ENCODE data around the gene CCDC87. TPM values are rescaled to one million over a fixed set of nuclear protein-coding genes. Genes with fewer than 3 reads are reported as not detected.

CCDC87 gene
- total RNA-seq, 6 experiments from 2014 or later, result 0.19 to 0.66 (median 0.37) TPM

GRCh38 chr11:66569076-66569475 is 23.8 kb downstream of the CCDC87 start:
- Mint-ChIP-seq H3K36me3 (ENCODE audit: low read depth) (0 out of 2 replicates have a peak, but pooled peaks cover 4% of the 10 kb centered on the region), H3K9me3 (no peaks in the 10 kb centered on the region), H3K27me3 (ENCODE audit: insufficient read depth) (peaks cover 21% of the 10 kb centered on the region), H3K4me1 (ENCODE audit: low read depth) (peaks cover 9% of the 10 kb centered on the region), H3K4me3 (no peak overlapping the region), H3K27ac (no peak overlapping the region)
- TF ChIP-seq CTCF (IDR thresholded peaks at IDR 0.05), result no peak
- no peak for DNase-seq

DNA sequence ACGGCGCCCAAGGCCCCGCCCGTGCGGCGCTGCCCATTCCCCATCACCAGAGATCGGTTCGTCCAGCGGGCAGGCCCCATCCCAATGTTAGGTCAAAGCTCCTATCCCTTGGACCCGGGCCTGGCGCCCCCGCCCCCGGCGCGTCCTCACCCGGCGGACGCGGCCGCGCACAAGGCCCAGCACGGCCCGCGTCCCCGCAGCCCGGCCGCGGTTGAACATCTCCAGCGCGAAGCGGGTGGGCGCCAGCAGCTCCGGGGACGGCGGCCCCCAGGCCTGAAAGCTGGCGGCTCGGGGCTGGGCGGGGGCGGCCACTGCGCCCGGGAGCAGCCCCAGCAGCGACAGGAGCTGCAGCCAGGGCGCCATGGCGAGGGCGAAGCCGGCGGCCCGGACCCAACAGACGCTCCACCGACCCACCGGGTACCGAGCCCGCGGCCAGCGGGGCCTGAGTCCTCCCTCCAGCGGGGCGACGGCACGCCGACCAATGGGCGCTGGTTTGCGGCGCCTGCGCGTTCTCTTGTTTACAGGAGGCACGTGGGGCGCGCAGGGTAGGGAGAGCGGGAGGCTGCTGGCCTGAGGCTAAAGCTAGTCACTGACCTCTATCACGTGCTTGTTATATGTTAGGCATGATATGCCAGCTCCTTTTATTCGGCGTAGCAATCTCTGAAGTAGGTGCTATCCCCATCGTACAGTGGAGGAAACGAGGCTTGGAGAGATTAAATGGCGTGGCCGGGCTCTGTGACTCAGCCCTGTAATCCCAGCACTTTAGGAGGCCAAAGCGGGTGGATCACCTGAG is 24.5 kb downstream of the CCDC87 start, which contains the start of gene CTSF:
CTSF (minus strand) TSS at position 483 of the 793 bp plus-strand sequence; CDS start at position 363, 120 bp downstream.
- Mint-ChIP-seq H3K36me3 (ENCODE audit: low read depth) (no peaks in the 10 kb centered on the region), H3K27ac (peak within 1 kb of the TSS; percentile 60), H3K4me3 (peak within 1 kb of the TSS; percentile 83), H3K27me3 (ENCODE audit: insufficient read depth) (peaks cover 15% of the 10 kb centered on the region), H3K9me3 (no peaks in the 10 kb centered on the region), H3K4me1 (ENCODE audit: low read depth) (peaks cover 5% of the 10 kb centered on the region; the same call in 1 of the 2 replicates)
- TF ChIP-seq CTCF (IDR thresholded peaks at IDR 0.05), result no peak
- DNase-seq, result peak; percentile 60

GRCh38 chr11:66567787-66568123 is 25.1 kb downstream of the CCDC87 start:
- no peak; the same call in 1 of the 2 replicates for TF ChIP-seq CTCF (IDR thresholded peaks at IDR 0.05)
- peaks cover 15% of the 10 kb centered on the region for H3K27me3 Mint-ChIP-seq (ENCODE audit: insufficient read depth)
- peak overlapping the region; percentile 65 for H3K4me3 Mint-ChIP-seq
- H3K4me1 Mint-ChIP-seq (ENCODE audit: low read depth), result peaks cover 5% of the 10 kb centered on the region; the same call in 1 of the 2 replicates
- no peak overlapping the region for H3K27ac Mint-ChIP-seq
- no peak for DNase-seq
- no peaks in the 10 kb centered on the region for H3K36me3 Mint-ChIP-seq (ENCODE audit: low read depth)
- H3K9me3 Mint-ChIP-seq, result no peaks in the 10 kb centered on the region

DNA sequence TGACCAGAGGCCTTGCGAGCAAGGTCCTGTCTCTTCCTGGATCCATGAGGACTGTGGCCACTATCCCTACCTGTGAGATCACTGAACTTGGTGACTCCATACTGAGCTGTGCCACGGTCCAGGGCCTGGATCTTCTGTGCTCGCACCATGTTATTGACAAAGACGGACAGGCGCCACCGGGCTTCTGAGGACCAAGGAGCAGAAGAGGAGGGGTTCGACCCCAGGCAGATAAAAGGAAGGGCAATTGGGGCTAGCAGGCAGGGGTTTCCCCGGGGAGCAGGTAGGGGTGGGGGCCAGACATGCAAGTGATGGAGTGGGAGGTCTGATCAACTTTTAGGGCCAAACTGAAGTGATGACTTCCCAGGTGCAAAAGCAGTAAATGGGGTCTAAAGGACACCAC is 26.6 kb downstream of the CCDC87 start:
- no peak overlapping the region for H3K4me3 Mint-ChIP-seq
- peaks cover 5% of the 10 kb centered on the region; the same call in 1 of the 2 replicates for H3K4me1 Mint-ChIP-seq (ENCODE audit: low read depth)
- H3K27me3 Mint-ChIP-seq (ENCODE audit: insufficient read depth), result peaks cover 8% of the 10 kb centered on the region
- no peaks in the 10 kb centered on the region for H3K9me3 Mint-ChIP-seq
- no peak for TF ChIP-seq CTCF (IDR thresholded peaks at IDR 0.05)
- H3K27ac Mint-ChIP-seq, result no peak overlapping the region
- H3K36me3 Mint-ChIP-seq (ENCODE audit: low read depth), result no peaks in the 10 kb centered on the region
- DNase-seq, result no peak

DNA sequence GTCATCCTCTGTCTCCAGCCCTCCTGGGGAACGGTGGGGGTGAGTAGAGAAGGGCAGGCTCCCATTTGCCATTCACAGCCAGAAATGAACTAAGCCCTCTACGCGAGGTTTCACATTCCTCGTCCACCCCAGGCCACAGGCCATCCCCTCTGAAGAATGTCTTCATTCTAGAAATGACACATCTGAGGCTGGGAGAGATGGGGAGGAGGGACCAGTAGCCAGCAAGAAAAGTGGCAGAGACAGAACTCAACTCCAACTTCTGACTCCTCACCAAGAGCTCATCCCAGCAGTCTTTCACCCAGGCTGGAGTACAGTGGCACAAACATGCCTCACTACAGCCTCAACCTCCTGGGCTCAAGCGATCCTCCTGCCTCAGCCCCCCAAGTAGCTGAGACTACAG is 27.9 kb downstream of the CCDC87 start:
- no peak overlapping the region for H3K4me3 Mint-ChIP-seq
- no peak for TF ChIP-seq CTCF (IDR thresholded peaks at IDR 0.05)
- peaks cover 7% of the 10 kb centered on the region for H3K27me3 Mint-ChIP-seq (ENCODE audit: insufficient read depth)
- H3K9me3 Mint-ChIP-seq, result no peaks in the 10 kb centered on the region
- H3K27ac Mint-ChIP-seq, result no peak overlapping the region
- no peaks in the 10 kb centered on the region for H3K36me3 Mint-ChIP-seq (ENCODE audit: low read depth)
- no peak for DNase-seq
- H3K4me1 Mint-ChIP-seq (ENCODE audit: low read depth), result peaks cover 5% of the 10 kb centered on the region; the same call in 1 of the 2 replicates
